HG03354 (cell line): Measurements from ENCODE around the gene APOBEC3A.
"Not testable (repeated sequence)": the region's sequence is repeated elsewhere in the genome, so short reads cannot be mapped to it uniquely, and the experiment has no call there.

Experiments
- ATAC-seq: cut with Tn5 transposase; IDR thresholded peaks from one replicate; pipeline ENCODE4 v1.9.1; 2021; ENCODE audit warnings: mild to moderate bottlenecking; ENCODE audit not compliant: unreplicated experiment, poor library complexity, severe bottlenecking

Gene APOBEC3A

DNA sequence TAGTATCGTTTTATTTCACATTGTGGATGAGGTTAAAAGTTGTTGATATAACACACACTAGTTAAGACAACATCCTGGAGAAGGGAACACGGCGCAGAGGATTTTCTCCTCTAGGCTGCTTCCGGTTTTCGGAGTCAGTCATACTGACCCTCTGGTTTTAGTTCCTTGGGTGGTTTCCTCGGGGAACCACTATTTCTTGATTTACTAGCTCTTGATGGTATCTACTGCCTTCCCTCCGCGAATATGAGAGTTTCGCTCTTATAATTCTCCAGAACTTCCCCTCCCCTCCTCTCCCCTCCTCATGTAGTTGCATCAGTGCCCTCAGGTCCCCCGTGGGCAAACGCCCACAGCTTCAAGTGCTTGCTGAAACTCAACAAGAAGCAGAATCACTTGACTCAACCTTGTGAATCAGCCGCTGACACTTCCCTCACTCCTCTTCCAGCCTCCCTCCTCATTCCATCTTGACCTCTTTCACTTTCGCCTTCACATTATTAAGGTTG, 15.9 kb upstream of the APOBEC3A start:
- ATAC-seq: peak; percentile 66

DNA sequence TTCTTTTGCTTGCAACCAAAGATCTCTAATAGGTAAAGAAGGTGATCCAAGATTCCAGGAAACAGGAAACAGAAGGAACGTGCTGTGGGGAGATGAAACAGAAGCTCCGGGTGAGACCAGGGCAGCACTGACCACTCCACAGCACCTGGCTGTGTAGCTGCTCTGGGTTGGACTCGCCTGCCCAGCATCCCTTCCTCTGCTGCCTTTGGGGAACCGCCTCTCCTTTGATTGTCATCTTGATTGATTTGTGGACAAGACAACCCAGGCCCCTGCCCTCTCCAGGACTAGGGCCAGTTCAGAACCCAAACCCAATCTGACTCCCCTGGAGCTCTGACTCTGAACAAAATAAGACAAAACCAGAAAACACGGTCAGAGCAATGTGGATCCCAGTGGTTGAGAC, 14.7 kb upstream of the APOBEC3A start:
- ATAC-seq: no peak

DNA sequence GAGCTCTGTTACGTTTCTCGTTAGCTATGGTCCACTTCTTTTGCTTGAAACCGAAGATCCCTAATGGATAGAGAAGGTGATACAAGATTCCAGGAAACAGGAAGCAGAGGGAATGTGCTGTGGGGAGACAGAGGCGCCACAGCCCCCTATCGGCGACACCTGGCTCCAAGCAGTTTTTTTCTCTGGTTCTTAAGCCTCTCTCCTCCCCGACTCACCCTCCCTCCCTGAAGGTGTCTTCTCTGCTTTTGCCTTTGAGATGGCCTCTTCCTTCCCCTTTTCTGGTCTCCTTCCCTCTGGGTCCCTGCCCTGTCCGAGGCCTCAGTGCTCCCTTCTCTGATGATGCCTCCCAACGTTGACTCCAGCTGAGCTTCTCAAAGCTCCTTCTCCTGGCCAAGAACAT, 14.2 kb upstream of the APOBEC3A start:
- ATAC-seq: no peak

DNA sequence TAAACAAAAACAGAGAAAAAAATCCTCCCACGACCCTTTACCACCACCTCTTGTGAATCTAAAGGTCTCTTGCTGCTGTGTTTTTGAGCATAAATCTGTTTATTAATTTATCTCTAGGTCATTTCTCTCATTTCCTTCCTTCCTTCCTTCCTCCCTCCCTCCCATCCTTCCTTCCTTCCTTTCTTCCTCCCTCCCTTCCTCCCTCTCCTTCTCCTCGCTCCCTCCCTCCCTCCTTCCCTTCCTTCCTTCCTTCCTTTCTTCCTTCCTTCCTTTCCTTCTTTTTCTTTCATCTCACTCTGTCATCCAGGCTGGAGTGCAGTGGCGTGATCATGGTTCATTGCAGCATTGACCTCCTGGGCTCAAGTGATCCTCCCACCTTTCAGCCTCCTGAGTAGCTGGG, 13.5 kb upstream of the APOBEC3A start:
- no peak for ATAC-seq

DNA sequence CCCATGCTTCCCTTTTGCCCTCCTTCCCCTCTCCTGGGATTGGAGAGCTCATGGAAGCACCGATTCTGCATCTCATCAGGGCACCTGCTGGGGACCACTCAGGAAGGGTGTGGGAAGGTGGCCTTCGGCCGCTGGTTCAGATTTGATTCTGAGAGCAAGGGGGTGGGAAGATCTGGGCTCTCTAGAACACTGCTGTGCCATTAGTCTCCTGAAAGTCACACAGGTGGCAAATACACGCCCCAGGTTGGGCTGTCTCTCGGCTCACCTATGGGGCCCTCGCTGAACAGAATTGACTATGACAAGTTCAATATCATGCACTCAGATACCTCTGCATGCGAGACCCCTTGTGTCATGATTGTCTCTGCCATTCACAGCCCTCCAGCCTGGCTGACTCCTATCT, 12.8 kb upstream of the APOBEC3A start:
- ATAC-seq: no peak

DNA sequence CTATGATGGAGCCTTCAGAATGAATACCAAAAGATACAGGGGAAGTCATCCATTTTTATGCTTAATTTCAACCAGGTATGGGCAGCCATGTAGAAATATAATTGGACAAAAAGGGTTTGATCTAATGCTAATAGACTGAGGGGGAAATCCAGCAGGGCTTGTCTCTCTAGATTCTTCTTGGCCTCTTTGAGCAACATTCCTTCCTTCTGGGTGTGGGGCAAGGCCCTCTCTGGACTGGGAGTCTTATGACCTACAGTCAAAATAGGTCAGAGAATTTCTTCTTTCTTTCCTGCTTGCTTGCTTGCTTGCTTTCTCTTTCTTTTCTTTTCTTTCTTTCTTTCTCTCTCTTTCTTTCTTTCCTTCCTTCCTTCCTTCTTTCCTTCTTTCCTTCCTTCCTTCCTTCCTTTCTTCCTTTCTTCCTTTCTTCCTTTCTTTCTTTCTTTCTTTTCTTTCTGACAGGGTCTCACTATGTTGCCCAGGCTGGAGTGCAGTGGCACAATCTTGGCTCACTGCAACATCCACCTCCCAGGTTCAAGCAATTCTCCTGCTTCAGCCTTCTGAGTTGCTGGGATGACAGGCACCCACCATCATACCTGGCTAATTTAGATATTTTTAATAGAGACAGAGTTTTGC, 11.6 kb upstream of the APOBEC3A start:
- not testable (repeated sequence) for ATAC-seq

DNA sequence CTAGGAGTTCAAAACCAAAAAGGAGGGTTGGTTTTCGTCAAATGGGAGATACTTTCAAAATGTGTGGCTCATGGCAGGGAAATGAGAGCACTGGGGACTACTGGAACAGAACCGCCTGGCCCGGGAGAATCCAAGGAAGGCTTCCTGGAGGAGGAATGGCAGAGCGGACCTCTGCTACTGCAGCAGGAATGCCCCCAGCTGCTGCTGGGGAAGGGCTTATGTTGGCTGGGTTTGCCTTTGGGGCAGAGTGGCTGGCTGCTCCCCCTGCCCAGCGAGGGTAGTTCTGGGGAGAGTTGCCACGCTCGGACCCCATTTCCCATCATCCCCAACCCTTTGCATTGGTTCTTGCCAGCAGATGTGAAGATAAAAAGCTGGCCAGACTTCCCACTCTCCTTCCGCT, 10.6 kb upstream of the APOBEC3A start:
- no peak for ATAC-seq

DNA sequence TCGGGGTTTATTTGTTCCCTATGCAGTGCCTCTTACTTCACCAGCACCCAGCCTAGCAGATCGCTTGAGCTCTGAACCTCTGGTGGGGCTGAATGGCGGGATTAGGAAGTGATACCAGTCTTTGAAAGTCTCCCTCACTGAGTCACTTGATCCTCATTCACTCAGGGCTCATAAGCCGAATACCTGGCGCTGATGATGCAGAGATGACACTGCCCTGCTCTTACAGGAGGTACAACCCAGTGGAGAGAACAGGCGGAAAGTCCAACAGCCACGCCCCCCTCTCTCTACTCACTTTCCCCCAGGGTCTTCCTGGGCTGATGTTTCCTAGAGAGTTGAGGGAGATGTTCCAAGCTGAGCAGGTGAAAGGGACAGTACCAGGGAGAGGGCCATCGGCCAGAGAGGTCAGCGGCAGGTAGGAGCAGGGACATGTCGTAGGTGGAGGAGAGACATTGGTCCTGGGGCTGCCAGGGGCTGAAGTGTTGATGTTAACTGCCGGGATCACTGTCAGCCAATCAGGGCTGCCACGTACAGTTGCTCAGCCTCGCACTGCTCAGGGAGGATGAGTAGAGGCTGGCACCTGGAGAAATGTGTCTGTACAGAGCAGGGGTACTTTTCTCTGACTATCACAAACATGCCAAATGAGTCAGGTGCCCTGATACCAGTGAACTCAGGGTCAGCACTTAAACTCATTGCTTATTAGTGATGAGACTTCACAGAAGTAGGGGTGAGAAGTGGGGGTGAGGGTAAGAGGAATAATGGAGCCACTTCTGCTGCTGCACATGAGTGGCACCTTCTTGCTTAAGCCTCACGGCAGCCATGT, 9.9 kb upstream of the APOBEC3A start:
- no peak for ATAC-seq

DNA sequence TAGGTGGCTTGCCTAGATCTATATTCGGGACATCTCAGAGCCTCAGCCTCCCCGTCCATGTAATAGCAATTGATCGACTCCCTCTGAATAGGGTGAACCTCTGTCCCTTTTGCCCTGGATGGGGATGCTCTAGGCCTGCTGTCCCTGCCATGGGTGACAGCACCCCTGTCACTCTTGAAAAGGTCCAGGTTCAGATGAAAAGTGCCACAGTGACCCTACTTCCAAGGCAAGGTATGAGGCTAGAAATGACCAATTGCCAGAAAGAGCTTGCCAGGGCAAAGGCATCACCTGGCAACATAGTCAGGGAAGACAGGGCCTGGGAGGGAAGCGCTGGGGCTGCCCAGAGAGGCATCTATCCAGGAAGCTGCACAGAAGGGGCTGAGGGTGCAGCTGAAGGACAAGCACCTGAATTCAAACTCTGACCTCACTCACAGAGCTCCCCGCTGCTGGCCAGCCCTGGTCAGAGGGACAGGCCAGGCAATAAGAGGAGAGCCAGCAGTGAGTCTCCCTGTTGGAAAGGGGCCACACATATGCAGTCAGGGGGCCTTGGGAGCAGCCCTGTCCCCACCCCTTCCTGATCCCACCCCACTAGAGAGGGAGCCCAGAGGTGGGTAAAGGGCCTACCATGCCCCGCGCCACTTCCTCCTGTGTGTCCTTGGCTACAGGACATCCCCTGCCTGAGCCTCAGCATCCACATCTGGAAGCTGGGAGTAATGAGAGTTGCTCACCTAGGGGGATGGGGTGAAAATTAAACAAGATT, 9.0 kb upstream of the APOBEC3A start:
- ATAC-seq: no peak

DNA sequence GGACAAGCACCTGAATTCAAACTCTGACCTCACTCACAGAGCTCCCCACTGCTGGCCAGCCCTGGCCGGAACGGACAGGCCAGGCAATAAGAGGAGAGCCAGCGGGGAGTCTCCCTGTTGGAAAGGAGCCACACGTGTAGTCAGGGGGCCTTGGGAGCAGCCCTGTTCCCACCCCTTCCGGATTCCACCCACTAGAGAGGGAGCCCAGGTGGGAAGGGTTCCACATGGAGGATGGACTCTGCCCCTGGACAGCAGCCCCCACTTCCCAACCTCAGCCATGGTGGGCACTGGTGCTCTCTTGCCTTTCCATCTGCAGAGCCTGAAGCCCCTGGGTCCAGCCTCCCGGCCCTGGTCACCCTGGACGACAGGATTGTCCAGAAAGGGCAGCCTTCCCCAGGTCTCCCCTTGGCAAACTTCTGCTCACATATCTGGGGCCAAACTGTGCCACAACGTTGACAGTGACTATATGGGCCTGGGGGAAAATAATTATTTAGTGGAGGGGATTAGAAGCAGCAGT, 7.5 kb upstream of the APOBEC3A start:
- ATAC-seq: no peak

DNA sequence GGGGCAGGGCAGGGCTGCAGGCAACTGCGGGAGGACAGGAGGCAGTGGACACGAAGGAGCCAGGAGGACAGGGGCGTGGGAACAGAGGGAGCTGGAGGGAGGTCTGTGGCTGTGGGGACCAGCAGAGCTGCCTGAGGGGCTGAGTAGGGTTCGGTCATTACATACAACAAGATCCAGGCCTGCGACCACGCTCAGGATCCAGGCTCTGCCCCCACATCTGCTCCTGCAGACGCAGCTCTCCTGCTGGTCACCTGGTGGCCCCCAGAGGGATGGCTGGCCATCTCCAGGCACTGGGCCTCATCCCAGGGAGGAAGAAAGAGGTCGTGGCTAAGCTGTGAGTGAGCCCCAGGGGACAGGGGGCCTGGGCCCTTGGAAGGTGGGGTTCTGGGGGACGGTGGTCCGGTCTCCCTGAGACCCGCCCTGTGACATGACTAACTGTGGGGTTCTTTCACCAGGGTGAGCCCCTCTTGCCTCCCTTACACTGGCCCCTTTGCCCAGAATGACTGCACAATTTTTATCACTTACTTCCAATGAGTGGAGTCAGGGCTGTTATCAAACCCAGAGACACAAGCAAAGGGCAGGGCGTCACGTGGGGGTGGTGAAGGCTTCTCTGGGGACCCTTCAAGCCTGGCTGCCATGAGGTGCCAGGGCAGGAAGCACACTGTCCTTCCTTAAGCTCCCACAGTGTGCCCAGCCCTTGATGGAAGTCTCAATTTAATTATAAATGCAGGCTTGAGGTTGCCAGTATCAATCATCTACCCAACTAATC, 6.7 kb upstream of the APOBEC3A start:
- ATAC-seq: no peak

DNA sequence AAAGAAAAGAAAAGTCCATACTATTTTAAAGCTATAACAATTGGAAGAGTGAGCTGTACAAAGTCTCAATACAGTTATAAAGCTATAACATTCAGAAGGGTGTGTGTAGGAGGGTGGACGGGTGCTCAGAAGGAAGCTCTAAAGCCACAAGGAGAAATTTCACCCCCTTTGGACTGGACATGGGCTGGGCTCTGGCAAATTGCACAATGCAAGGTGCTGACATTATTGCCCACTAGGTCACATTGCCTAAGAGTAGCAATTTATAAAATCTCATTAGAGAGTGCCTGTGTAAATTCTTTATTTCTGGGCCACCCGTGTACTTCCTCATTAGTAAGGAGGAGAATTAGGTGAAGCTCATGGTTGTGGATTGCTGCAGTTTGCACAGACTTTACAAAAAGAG, 5.7 kb upstream of the APOBEC3A start:
- ATAC-seq: no peak

DNA sequence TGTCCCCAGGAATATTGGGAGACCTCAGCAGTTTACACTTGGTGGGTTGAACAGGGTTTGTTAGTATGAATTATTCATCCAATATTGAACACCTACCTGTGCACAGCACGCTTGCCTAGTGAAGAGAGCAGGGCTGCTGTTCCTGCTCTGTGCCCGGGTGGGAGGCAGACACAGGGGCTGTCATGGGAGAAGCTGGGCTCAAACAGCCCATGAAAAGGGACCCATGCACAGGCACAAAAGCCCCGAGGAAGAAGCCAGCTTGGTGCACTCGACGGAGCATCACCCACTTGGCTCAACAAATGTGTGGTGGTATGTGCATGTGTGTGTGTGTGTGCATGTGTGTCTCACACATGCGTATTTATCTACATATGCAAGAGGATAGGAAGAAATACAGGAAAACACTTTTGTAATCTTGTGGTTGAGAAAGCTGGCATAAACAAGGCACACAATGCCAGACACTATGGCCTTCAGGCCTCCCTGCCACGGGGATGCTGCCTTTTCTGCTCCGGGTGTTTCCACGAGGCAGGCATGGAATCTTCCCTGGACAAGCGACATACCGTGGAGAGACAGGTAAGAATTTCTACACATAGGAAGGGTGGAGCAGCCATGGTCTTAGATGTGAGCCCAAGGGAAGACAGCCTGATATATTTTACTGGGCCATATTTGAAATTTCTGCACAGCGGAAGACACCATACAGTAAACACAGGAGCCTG, 5.0 kb upstream of the APOBEC3A start:
- no peak for ATAC-seq

DNA sequence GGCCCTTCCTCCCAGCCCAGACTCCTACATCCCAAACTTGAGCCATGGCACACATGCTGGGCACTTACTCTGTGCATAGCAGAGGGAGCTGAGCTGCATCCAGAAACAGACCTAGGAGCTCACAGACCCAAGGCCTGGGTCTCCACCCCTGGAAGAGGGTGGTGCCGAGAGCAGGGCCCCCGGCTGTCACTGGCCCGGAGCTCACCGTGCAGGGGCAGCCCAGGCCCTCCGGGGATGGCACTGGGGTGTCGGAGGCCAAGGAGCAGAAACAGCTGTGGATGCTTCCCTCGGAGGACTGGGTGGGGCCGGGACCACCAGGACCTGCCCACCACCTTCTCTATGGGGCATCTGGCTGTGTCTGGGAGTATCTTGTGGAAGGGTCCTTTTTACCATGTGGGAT, 4.3 kb upstream of the APOBEC3A start:
- no peak for ATAC-seq

DNA sequence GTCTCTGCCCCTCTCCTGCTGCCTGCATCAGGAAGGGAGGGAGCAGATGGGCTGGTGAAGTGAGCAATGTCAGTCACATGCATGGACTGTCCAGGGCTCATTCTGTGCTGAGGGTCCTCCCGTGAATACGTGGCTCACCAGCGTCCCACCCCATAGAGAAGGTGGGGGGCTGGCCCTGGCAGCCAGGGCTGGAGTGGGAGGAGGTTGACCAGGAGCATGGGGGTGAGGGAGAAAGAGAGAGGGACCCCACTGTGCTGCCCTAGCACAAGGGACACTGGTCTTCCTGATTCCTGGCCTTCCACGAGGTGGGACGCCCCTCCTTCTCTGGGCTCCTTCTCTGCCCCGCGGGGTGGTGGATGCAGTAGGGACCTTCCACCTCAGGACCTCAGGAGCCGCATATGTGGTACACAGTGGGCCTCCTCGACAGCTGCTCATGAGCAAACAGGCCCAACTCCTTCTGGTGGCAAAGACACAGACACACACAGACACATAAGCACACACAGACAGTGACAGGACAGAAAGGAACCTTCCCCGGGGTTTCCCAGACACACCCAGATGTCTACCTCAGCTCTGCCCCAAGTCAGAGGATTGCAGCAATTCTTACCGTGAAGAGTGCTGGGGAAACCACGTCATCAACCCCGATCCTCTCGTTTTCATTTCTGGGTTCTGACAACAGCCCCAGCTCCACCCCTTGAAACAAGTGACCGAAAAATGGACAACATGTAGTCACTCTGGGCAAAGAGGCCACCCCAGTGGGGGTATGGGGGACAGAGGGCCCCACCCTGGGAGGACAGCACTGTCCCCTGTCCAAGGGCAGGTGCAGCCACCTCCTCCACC, 3.6 kb upstream of the APOBEC3A start:
- ATAC-seq: peak; percentile 74

DNA sequence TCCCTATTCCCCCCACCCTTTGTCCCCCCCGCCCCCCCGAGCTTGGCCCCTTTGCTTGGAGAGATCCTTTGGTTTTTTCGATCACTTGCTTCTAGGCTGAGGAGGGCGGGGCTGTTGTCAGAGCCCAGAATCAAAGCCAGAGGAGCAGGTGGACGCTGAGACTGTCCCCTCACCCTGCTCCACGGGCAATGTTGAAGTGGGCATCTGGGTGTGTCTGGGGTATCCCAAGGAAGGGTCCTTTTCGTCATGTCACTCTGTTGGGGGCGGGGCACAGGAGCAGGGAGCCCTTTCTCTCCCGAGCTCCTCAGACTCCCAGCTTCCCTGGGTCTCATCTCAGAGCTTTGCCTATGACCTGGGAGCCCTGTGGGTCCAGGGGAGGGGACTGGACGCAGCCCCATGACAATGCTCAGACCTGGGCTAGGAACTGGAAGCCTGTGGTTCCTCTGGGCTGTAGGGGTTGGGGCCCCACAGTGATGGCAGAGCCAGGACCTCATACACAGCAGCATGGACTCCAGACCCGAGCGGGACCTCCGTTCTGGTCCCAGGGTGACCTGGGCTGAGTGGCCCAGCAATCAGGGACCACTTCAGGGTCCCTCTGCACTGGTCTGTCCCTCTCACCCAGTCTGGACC, 2.9 kb upstream of the APOBEC3A start:
- no peak for ATAC-seq

DNA sequence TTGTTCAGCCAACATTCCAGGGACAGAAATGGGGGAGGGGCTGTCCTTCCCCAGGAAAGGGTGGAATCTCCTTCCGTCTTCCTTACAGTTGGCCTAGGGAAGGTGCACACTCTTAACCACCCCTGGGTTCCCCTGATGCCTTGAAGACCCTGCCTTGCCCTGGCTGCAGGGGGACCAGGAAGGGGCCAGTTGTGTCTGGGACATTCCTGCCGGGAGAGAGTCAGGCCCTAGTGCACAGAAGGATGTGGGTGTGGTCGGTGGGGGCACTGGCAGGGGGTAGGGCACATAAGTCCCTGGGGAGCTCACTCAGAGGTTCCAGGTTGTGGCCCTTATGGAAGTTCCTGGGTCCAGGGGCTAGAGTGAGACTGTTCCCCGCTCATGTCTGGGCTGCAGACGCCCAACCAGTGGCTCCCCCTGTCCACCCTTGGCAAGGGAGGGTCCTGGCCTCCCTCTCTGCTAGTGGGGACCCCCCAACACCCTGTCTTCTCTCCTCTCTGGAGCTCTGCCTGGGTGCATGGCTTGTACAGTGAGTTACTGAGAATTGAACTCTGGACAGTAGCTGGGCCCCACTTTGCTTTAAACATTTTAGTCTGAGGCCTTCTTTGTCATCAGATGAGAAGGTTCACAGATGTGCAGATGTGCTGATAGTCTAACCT, 2.0 kb upstream of the APOBEC3A start:
- no peak for ATAC-seq
